D721Med (cell line): ENCODE results near the gene BCCIP.
A peak's percentile ranks its signal among the peaks of the same experiment; 100 is the strongest.

ENCODE experiments used
- DNase-seq: peaks from one replicate; pipeline ENCODE4 v3.0.0; 2011; ENCODE audit warnings: low spot score; ENCODE audit not compliant: insufficient read length
- FAIRE-seq: peaks from 2 replicates; lab custom pipeline; 2011; peaks lifted over from hg19 to GRCh38; lab: Jason Lieb, UNC
- CTCF ChIP-seq: IDR thresholded peaks from 2 replicates; pipeline ENCODE4 v1.5.1; 2012; ENCODE audit warnings: mild to moderate bottlenecking, control low read depth; ENCODE audit not compliant: insufficient read depth; ENCODE audit errors: missing control alignments

Gene BCCIP

GRCh38 chr10:125852487-125852886 lies 29.1 kb downstream of the BCCIP start:
- no peak for FAIRE-seq
- no peak for DNase-seq
- TF ChIP-seq CTCF, result no peak

- no peak for TF ChIP-seq CTCF
- FAIRE-seq, result no peak
Measured at GRCh38 chr10:125857185-125857760, 33.9 kb downstream of the BCCIP start.

DNA sequence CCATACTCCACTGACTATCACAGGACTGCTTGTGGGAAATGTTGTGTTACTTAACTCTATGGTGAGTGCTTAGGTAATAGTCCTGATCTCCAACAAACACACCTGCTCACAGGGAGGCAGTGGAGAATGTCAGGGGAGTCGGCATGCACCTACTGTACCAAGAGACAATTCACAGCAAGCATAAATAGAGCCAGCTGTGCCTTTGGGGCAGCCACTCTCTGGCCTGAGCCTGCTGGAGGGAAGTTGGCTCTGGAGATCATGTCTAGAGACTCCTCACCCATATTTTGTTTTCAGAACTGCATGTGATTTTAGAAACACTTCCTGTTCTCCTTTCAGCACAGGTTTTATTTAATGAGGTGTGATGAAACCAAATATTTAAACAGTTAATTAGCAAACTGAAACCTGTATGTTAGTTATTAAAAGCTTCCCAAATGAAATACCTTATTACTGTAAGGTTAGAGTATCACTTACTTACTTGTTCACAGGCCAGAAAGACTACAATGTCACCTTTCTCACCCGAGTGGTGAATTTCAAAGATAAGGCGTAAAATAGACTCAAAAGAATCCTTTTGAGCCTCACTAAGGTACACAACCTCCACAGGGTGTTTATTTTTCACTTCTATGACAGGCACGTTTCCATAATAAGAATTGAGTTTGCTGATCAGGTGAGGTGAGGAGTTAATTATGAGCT lies 35.9 kb downstream of the BCCIP start:
- FAIRE-seq (no peak), DNase-seq (no peak)

More at GRCh38 chr10:125857185-125857760, 33.9 kb downstream of the BCCIP start:
- no peak for DNase-seq

GRCh38 chr10:125865120-125865519 lies 41.8 kb downstream of the BCCIP start:
- no peak for TF ChIP-seq CTCF
- DNase-seq (no peak), FAIRE-seq (no peak)

More for the DNA sequence above, 35.9 kb downstream of the BCCIP start:
- TF ChIP-seq CTCF, result no peak

DNA sequence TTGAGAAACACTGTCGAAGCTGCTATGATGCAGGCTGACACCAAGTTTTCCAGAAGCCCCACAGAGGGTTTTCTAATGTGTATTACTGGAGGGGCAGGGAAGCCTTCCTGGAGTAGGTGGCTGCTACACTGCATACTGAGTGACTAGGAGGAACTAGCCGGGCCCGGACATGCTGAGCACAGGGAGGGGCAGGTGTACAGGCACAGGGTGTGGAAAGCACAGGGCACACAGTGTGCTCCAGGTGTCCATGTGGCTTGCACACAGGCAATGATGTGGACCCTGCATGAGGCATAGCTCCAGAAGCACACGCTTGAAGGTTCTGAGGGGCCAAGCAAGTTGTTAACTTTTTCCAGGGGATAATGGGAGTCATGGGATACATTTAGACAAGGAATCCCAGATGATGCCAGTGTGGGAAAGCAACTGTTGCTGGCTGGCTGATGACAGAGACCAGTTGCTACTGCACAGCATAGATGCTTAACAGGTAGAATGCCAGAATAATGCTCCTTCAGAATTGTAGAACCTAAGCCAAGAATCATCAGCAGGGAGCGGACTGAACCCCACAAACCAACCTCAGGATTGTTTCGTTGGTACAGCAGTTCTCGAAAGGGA lies 43.2 kb downstream of the BCCIP start:
- FAIRE-seq, result no peak
- no peak for DNase-seq
- TF ChIP-seq CTCF, result no peak

DNA sequence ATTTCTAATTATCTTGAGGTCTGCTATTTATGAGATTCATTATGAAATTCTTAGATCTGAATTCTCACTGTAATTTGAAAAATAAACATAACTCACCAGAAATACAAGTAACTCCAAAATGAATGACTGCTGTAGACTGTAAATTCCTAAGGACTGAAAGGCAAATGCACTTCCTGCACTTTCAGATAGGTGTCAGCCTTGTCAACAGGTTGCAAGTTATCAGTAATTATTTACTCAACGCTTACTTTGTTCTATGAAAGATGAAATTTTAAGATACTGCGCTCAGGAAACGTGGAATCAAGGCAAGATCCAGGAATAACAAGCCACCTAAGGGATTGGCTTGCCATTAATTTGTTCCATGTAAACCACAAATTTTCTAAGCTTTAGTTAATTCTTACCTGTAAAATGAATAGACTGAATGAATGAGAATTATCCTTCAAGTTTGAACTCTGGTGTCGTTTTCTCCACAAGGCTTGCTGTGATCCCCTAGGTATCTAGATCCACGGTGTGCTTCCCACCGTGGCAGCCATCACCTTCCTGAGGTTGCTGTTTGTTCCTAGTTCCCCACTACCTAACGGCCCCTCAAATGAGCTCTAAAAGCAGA lies 45.1 kb downstream of the BCCIP start:
- FAIRE-seq (no peak), DNase-seq (no peak)
- peak; percentile 77 for TF ChIP-seq CTCF

DNA sequence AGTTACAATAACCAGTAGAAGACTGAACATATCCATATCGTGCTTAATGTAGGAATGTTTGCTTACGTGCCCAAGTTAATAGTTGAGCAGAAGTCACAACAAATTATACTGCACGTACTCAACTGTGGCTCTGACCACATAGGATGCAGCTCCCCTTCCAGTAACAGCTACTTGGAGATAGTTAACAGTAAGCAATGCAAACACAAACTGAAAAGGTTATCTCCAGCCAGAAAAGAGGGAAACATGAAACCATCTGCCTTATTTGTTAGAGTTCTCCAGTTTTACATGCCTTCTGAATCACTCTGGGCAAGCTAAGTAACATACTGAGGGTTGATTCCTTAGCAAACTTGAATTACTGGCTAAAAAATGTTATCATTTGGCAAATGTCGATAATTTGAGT lies 48.0 kb downstream of the BCCIP start:
- no peak for DNase-seq
- FAIRE-seq, result no peak
- TF ChIP-seq CTCF, result no peak
